OCI-LY7 (cell line): Measurements from ENCODE around the gene GALNTL6. TPM values are rescaled to one million over a fixed set of nuclear protein-coding genes. Genes with fewer than 3 reads are reported as not detected.

Source experiments
- BruUV-seq: library from RNA; stranded (reverse); fragments of 400-500 nt; replicated peaks from 2 replicates; lab custom pipeline; 2021; lab: Mats Ljungman, UMichigan
- CTCF ChIA-PET: fragments of 300-600 bp; sonication (Branson Sonifier 250); formaldehyde crosslinking; loops from one replicate; lab custom pipeline; 2022; ENCODE audit warnings: antibody characterized with exemption; ENCODE audit not compliant: unreplicated experiment; lab: Charles Lee
- POLR2A ChIA-PET: fragments of 300-600 bp; sonication (Branson Sonifier 250); formaldehyde crosslinking; loops from one replicate; lab custom pipeline; 2022; ENCODE audit warnings: antibody characterized with exemption; lab: Charles Lee
- DNase-seq: peaks from one replicate; pipeline ENCODE4 v3.0.0-alpha.2; 2015; ENCODE audit warnings: low spot score
- H2AFZ ChIP-seq: fragments of 200-600 bp; sonication (generic), shearing (Covaris generic); 2 replicates; pipeline ENCODE4 v1.6.1; 2014; ENCODE audit warnings: mild to moderate bottlenecking, antibody characterized with exemption, low read length, moderate library complexity
- H3K27ac ChIP-seq: fragments of 200-600 bp; sonication (generic); 2 replicates; pipeline ENCODE4 v1.5.1; 2014; ENCODE audit warnings: mixed run types, low read depth, mild to moderate bottlenecking, moderate library complexity, low read length, inconsistent platforms; ENCODE audit not compliant: poor library complexity, severe bottlenecking
- H3K36me3 ChIP-seq: fragments of 200-600 bp; sonication (generic); 2 replicates; pipeline ENCODE4 v1.6.1; 2014; ENCODE audit warnings: mild to moderate bottlenecking, antibody characterized with exemption, low read length, moderate library complexity, mixed read lengths; ENCODE audit not compliant: insufficient read depth
- H3K4me1 ChIP-seq: fragments of 200-600 bp; sonication (generic); 2 replicates; pipeline ENCODE4 v1.5.1; 2014; ENCODE audit warnings: mild to moderate bottlenecking, low read length; ENCODE audit not compliant: insufficient read depth, poor library complexity, severe bottlenecking
- H3K4me2 ChIP-seq: fragments of 200-600 bp; sonication (generic); 2 replicates; pipeline ENCODE4 v1.6.1; 2014; ENCODE audit warnings: mild to moderate bottlenecking, low read length
- H3K4me3 ChIP-seq: fragments of 200-600 bp; sonication (generic); 2 replicates; pipeline ENCODE4 v1.5.1; 2014; ENCODE audit warnings: mild to moderate bottlenecking, low read depth, low read length; ENCODE audit not compliant: poor library complexity, severe bottlenecking
- H3K79me2 ChIP-seq: fragments of 200-600 bp; sonication (generic); 2 replicates; pipeline ENCODE4 v1.6.1; 2016; ENCODE audit warnings: low read depth, mild to moderate bottlenecking, low read length, moderate library complexity, mixed read lengths; ENCODE audit not compliant: insufficient read depth
- H3K9me2 ChIP-seq: fragments of 200-600 bp; sonication (generic); 2 replicates; pipeline ENCODE4 v1.6.1; 2016; ENCODE audit warnings: mild to moderate bottlenecking, low read length, mixed read lengths; ENCODE audit not compliant: insufficient read depth
- H3K9me3 ChIP-seq: fragments of 200-600 bp; sonication (generic); 2 replicates; pipeline ENCODE4 v1.6.1; 2014; ENCODE audit warnings: mild to moderate bottlenecking, mixed run types, low read length, mixed read lengths
- H4K20me1 ChIP-seq: fragments of 200-600 bp; sonication (generic); 2 replicates; pipeline ENCODE4 v1.6.1; 2014; ENCODE audit warnings: mild to moderate bottlenecking, antibody characterized with exemption, low read length, moderate library complexity, mixed read lengths; ENCODE audit not compliant: insufficient read depth
- CTCF ChIP-seq: fragments of 200-600 bp; sonication (generic); conservative IDR thresholded peaks from 2 replicates; pipeline ENCODE4 v1.5.1; 2014; ENCODE audit warnings: mild to moderate bottlenecking, antibody characterized with exemption, low read length, moderate library complexity, mixed read lengths
- EZH2phosphoT487 ChIP-seq: fragments of 200-600 bp; sonication (generic); IDR thresholded peaks from 2 replicates; pipeline ENCODE4 v1.6.1; 2018; ENCODE audit warnings: low read depth, borderline replicate concordance, mild to moderate bottlenecking, mixed run types, antibody characterized with exemption, low read length, moderate library complexity, mixed read lengths
- intact Hi-C: fragments of 100-400 bp; cut with micrococcal nuclease; formaldehyde crosslinking; loops from one replicate; pipeline ENCODE4 v1.10.0; 2022; ENCODE audit not compliant: unreplicated experiment
- total RNA-seq, 2 experiments: library from RNA; depleted of rRNA in 1 of 2; stranded (reverse); fragments of >200 nt in 1 of 2; shearing (Covaris generic) in 1 of 2; gene quantifications; 2 replicates each; pipeline ENCODE4 v1.2.3, GENCODE V29; 2014 to 2022

GALNTL6 gene
- total RNA-seq, 2 experiments from 2014 or later, result not detected

- no peak for TF ChIP-seq CTCF
- TF ChIP-seq EZH2phosphoT487, result no peak
- no peak overlapping the region for H3K27ac ChIP-seq
These were observed 1225.1 kb downstream of the GALNTL6 start for GRCh38 chr4:173038192-173038896.

GRCh38 chr4:173039617-173040577 lies 1226.7 kb downstream of the GALNTL6 start:
- no peak overlapping the region for H3K27ac ChIP-seq
- no TSS peak for BruUV-seq
- intact Hi-C loops, result no loop called here
- ChIA-PET CTCF (no interaction called here), POLR2A (interaction anchor here (0.6 to 2.2 kb wide), 5 partner anchors 10 to 387 kb away, joined by 3 to 7 read pairs (median 3); no protein-coding TSS in a partner anchor)
- no peaks in the 10 kb centered on the region for H3K9me3 ChIP-seq
- H2AFZ ChIP-seq, result peak overlapping the region; percentile 70; the same call in 1 of the 2 replicates
- no peaks in the 10 kb centered on the region for H3K36me3 ChIP-seq
- no peak overlapping the region for H3K4me2 ChIP-seq
- no peak for DNase-seq
- no peaks in the 10 kb centered on the region for H3K9me2 ChIP-seq
- H4K20me1 ChIP-seq, result no peaks in the 10 kb centered on the region
- no peaks in the 10 kb centered on the region for H3K79me2 ChIP-seq
- no peak for TF ChIP-seq EZH2phosphoT487
- no peak for TF ChIP-seq CTCF
- H3K4me3 ChIP-seq, result no peak overlapping the region
- peaks cover 5% of the 10 kb centered on the region for H3K4me1 ChIP-seq

More at GRCh38 chr4:173038192-173038896, 1225.1 kb downstream of the GALNTL6 start:
- Histone ChIP-seq H3K36me3 (no peaks in the 10 kb centered on the region), H3K4me1 (peaks cover 5% of the 10 kb centered on the region), H3K4me3 (no peak overlapping the region), H3K9me3 (no peaks in the 10 kb centered on the region), H3K9me2 (no peaks in the 10 kb centered on the region), H4K20me1 (no peaks in the 10 kb centered on the region), H2AFZ (peak overlapping the region; percentile 14; the same call in 1 of the 2 replicates), H3K4me2 (no peak overlapping the region), H3K79me2 (no peaks in the 10 kb centered on the region)
- ChIA-PET CTCF (no interaction called here), POLR2A (interaction anchor here (0.7 to 1.0 kb wide), 3 partner anchors 11 to 388 kb away, joined by 3 read pairs; no protein-coding TSS in a partner anchor)
- BruUV-seq, result no TSS peak
- intact Hi-C loops, result no loop called here
- DNase-seq, result no peak
